RWPE2 (cell line): Measurements from ENCODE around the gene RASGRF1.

Experiments used
- ATAC-seq: fragments of 200-7000 bp; cut with Tn5 transposase; 3 replicates; pipeline ENCODE4 v1.9.1; 2021; ENCODE audit warnings: low read depth
- DNase-seq: peaks from one replicate; pipeline ENCODE4 v3.0.0-alpha.2; 2020; ENCODE audit warnings: low spot score
- H3K27ac ChIP-seq: fragments of 450-650 bp; 2 replicates; pipeline ENCODE4 v1.5.1; 2017; ENCODE audit warnings: mild to moderate bottlenecking; ENCODE audit not compliant: poor library complexity, severe bottlenecking
- H3K27me3 ChIP-seq: fragments of 250-450 bp; sonication (Bioruptor Pico); 2 replicates; pipeline ENCODE4 v1.5.1; 2021; ENCODE audit warnings: mild to moderate bottlenecking, moderate library complexity; ENCODE audit not compliant: insufficient read depth, poor library complexity, severe bottlenecking
- H3K36me3 ChIP-seq: fragments of 250-450 bp; sonication (Bioruptor Pico); 2 replicates; pipeline ENCODE4 v1.5.1; 2020; ENCODE audit warnings: low read depth, mild to moderate bottlenecking, moderate library complexity
- H3K4me1 ChIP-seq: fragments of 250-450 bp; sonication (Bioruptor Pico); 2 replicates; pipeline ENCODE4 v1.5.1; 2021; ENCODE audit warnings: mild to moderate bottlenecking, moderate library complexity; ENCODE audit not compliant: insufficient read depth, poor library complexity, severe bottlenecking
- H3K4me3 ChIP-seq: fragments of 250-450 bp; sonication (Bioruptor Pico); 2 replicates; pipeline ENCODE4 v1.5.1; 2021; ENCODE audit warnings: mild to moderate bottlenecking, moderate library complexity; ENCODE audit not compliant: severe bottlenecking
- H3K9me3 ChIP-seq: fragments of 250-450 bp; sonication (Bioruptor Pico); 2 replicates; pipeline ENCODE4 v1.5.1; 2021; ENCODE audit warnings: mild to moderate bottlenecking, moderate library complexity; ENCODE audit not compliant: severe bottlenecking
- CTCF ChIP-seq: fragments of 450-650 bp; IDR thresholded peaks from one replicate; pipeline ENCODE4 v1.5.1; 2017; ENCODE audit warnings: mild to moderate bottlenecking, moderate library complexity; ENCODE audit not compliant: poor library complexity, severe bottlenecking

Gene RASGRF1

DNA sequence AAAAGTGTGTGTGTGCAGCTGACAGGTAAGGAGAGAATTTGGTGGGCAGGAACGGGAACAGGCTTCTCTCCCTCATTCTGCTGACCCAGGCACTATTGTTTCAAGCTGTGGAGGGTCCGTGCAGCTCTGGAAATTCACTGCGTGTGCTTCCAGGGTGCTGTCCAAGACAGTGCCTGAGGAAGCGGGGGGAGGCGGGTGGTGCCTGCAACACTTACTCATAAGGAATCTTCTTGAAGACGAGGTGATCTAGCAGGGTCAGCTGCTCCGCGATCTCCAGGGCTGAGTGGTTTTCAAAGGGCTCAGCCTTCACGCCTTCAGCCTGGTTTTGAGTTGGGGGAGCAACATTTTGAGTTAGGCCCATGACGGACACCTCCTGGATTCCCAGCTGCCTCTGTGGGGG, 99.1 kb downstream of the RASGRF1 start:
- Histone ChIP-seq H3K4me3 (no peak overlapping the region), H3K4me1 (peaks cover 15% of the 10 kb centered on the region), H3K27me3 (no peaks in the 10 kb centered on the region), H3K36me3 (no peaks in the 10 kb centered on the region), H3K9me3 (no peaks in the 10 kb centered on the region), H3K27ac (no peak overlapping the region)
- DNase-seq (no peak), ATAC-seq (no peak)
- TF ChIP-seq CTCF: no peak

GRCh38 chr15:78990278-78990677, 100.3 kb downstream of the RASGRF1 start:
- ATAC-seq (no peak), DNase-seq (no peak)
- no peak overlapping the region for H3K27ac ChIP-seq
- H3K4me1 ChIP-seq: peaks cover 15% of the 10 kb centered on the region
- H3K9me3 ChIP-seq: no peaks in the 10 kb centered on the region
- no peaks in the 10 kb centered on the region for H3K27me3 ChIP-seq
- TF ChIP-seq CTCF: no peak
- no peak overlapping the region for H3K4me3 ChIP-seq
- no peaks in the 10 kb centered on the region for H3K36me3 ChIP-seq

DNA sequence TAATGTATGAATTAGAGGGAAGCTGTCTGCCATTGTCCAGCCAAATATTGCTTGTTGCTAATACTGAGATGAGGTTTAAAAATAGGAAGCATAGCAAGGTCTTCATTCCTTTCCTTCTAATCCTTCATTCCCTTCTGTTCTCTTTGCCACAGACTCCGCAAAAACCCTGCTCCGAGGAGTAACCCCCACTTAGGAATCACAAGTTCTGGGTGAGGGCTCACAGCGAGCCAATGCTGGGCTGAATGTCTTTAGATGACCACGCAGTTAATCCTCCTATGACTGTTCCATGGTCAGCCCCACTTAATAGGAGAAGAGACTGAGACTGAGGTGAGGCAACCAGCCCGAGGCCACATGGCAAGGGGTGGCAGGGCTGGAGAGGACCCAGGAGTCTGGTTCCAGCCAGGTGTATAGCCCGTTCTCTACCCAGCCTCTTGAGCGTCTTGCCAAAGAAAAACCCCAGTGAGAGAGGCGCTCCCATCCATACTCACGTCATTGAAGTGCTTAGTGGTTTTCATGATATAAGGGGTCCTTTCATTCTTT, 100.8 kb downstream of the RASGRF1 start:
- DNase-seq (peak; percentile 43), ATAC-seq (no peak)
- Histone ChIP-seq H3K36me3 (no peaks in the 10 kb centered on the region), H3K9me3 (no peaks in the 10 kb centered on the region), H3K4me3 (no peak overlapping the region), H3K4me1 (peaks cover 15% of the 10 kb centered on the region), H3K27me3 (no peaks in the 10 kb centered on the region), H3K27ac (peak overlapping the region; percentile 88)
- no peak for TF ChIP-seq CTCF

DNA sequence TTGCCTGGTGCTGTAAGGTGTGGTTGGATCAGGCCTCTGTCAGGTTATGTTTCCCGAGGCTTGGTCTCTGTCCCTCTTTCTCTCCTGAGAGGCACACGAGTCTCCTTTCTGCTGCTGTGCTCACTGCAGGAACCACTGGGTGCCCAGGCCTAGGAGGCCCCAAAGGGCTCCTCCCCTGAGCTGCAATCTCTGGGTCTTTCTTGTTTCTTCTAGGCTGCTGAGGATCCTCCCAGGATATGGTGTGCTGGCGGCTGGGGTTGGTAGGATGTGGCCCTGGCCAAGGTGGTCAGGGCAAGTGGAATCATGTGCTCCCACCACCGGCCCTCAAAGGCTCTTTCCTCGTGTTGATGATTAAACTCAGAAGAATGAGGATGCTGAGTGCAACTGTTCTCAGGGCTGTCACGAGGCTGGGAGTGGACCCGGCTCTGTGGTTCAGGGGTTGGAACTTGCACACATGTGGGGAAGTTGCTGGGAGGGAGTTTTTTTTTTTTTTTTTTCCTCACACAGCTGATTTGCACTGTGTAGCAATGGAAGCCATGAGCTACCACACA, 102.1 kb downstream of the RASGRF1 start:
- H3K9me3 ChIP-seq: no peaks in the 10 kb centered on the region
- no peak for TF ChIP-seq CTCF
- no peak overlapping the region for H3K4me3 ChIP-seq
- peak; percentile 99 for DNase-seq
- no peaks in the 10 kb centered on the region for H3K36me3 ChIP-seq
- peaks cover 15% of the 10 kb centered on the region for H3K4me1 ChIP-seq
- peak overlapping the region; percentile 88 for H3K27ac ChIP-seq
- no peaks in the 10 kb centered on the region for H3K27me3 ChIP-seq
- peak; percentile 98 for ATAC-seq
